Measurements from ENCODE around the gene ZBP1.

DNA sequence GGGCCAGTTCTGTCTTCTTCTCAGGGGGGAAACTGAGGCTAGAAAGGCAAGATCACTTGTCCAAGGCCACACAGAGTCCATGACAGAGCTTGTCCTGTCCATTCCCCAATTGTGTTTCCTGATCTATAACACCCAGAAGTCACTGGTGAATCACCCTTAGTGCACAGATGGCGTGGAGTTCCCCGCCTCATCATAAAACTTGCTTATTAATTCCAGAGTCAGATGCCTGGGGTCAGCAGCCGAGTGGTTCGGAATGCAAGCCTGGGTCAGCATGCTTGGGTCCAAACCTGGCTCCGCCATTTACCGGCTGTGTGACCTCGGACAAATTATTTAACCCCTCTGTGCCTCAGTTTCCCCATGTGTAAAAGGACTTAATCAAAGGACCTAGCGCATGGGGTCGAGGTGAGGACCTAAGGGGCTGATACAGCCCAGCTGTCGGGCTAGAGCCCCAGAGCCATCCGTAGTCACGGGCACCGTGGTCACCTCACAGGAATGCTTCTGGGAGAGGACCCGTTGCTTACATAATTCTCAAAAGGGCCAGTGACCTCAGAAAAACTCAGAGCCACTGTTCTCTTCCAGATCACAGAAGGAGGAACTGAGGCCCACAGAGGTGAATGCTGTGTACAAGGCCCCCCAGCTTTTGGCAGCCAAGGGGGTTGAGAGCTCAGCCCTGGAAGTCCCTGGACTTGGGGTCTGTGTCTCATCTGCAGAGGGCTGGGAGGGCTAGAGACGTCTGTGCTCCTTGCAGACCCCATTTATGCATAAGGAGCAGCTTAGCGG, 1.4 kb upstream of the ZBP1 start:
- TF ChIP-seq, protein P1, sequence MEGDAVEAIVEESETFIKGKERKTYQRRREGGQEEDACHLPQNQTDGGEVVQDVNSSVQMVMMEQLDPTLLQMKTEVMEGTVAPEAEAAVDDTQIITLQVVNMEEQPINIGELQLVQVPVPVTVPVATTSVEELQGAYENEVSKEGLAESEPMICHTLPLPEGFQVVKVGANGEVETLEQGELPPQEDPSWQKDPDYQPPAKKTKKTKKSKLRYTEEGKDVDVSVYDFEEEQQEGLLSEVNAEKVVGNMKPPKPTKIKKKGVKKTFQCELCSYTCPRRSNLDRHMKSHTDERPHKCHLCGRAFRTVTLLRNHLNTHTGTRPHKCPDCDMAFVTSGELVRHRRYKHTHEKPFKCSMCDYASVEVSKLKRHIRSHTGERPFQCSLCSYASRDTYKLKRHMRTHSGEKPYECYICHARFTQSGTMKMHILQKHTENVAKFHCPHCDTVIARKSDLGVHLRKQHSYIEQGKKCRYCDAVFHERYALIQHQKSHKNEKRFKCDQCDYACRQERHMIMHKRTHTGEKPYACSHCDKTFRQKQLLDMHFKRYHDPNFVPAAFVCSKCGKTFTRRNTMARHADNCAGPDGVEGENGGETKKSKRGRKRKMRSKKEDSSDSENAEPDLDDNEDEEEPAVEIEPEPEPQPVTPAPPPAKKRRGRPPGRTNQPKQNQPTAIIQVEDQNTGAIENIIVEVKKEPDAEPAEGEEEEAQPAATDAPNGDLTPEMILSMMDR (IDR thresholded peaks at IDR 0.05), result no peak
- no peak for TF ChIP-seq YY1 (IDR thresholded peaks at IDR 0.05; ENCODE audit: low read depth)
- TF ChIP-seq ELF1 (IDR thresholded peaks at IDR 0.05), result no peak
- TF ChIP-seq, protein P2, sequence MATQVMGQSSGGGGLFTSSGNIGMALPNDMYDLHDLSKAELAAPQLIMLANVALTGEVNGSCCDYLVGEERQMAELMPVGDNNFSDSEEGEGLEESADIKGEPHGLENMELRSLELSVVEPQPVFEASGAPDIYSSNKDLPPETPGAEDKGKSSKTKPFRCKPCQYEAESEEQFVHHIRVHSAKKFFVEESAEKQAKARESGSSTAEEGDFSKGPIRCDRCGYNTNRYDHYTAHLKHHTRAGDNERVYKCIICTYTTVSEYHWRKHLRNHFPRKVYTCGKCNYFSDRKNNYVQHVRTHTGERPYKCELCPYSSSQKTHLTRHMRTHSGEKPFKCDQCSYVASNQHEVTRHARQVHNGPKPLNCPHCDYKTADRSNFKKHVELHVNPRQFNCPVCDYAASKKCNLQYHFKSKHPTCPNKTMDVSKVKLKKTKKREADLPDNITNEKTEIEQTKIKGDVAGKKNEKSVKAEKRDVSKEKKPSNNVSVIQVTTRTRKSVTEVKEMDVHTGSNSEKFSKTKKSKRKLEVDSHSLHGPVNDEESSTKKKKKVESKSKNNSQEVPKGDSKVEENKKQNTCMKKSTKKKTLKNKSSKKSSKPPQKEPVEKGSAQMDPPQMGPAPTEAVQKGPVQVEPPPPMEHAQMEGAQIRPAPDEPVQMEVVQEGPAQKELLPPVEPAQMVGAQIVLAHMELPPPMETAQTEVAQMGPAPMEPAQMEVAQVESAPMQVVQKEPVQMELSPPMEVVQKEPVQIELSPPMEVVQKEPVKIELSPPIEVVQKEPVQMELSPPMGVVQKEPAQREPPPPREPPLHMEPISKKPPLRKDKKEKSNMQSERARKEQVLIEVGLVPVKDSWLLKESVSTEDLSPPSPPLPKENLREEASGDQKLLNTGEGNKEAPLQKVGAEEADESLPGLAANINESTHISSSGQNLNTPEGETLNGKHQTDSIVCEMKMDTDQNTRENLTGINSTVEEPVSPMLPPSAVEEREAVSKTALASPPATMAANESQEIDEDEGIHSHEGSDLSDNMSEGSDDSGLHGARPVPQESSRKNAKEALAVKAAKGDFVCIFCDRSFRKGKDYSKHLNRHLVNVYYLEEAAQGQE (IDR thresholded peaks at IDR 0.05; ENCODE audit: low read depth, low read length), result no peak
- TF ChIP-seq RCOR1 (IDR thresholded peaks at IDR 0.05; ENCODE audit: low read length), result no peak
- no peak for TF ChIP-seq EP300 (IDR thresholded peaks at IDR 0.05; ENCODE audit: borderline replicate concordance in 1 of 2, low read depth in 1 of 2, low read length in 1 of 2)
- no peak for TF ChIP-seq JUND (IDR thresholded peaks at IDR 0.05)
- no peak for TF ChIP-seq MEF2A (IDR thresholded peaks at IDR 0.05; ENCODE audit: borderline replicate concordance, low read depth)
- no peak for TF ChIP-seq EZH2phosphoT487 (IDR thresholded peaks at IDR 0.05; ENCODE audit: borderline replicate concordance, low read depth)
- TF ChIP-seq MXI1 (IDR thresholded peaks at IDR 0.05; ENCODE audit: low read depth, low read length), result no peak
- no peak for TF ChIP-seq TAF1 (IDR thresholded peaks at IDR 0.05; ENCODE audit: borderline replicate concordance, low read depth, low read length)
- no peak for TF ChIP-seq POLR2AphosphoS5 (IDR thresholded peaks at IDR 0.05; ENCODE audit: low read depth, low read length)
- TF ChIP-seq GABPA (IDR thresholded peaks at IDR 0.05; ENCODE audit: low read depth), result no peak
